CD14-positive monocyte (primary cell): Measurements from ENCODE around the gene GLI3. TPM values are rescaled to one million over a fixed set of nuclear protein-coding genes. Genes with fewer than 3 reads are reported as not detected.
A peak's percentile ranks its signal among the peaks of the same experiment; 100 is the strongest.

Experiments
- DNase-seq, 3 donors: peaks; one replicate each; pipeline ENCODE4 v3.0.0-alpha.2; 2011 to 2022
- H2AFZ ChIP-seq: 2 replicates; pipeline ENCODE4 v1.6.0; 2012; ENCODE audit warnings: mild to moderate bottlenecking, low read depth, low read length, inconsistent platforms; ENCODE audit not compliant: insufficient read depth, poor library complexity, severe bottlenecking
- H3K27ac ChIP-seq, 2 donors: 1 replicate in 1 of 2; 2 replicates in 1 of 2; pipeline ENCODE4 v1.5.1; 2012 to 2013; ENCODE audit warnings: low read length in 2 of 2, control low read depth in 1 of 2, inconsistent platforms in 1 of 2, low read depth in 1 of 2, mild to moderate bottlenecking in 1 of 2
- H3K27me3 ChIP-seq, 2 donors: one replicate each; pipeline versions ENCODE4 v1.6.0 to v1.6.1; 2011 to 2013; ENCODE audit warnings: low read length in 2 of 2; ENCODE audit not compliant: control insufficient read depth in 2 of 2, insufficient read depth in 2 of 2
- H3K36me3 ChIP-seq, 2 donors: replicated peaks in 1 of 2; 1 replicate in 1 of 2; 2 replicates in 1 of 2; pipeline versions ENCODE4 v1.5.1 to v1.6.1; 2012 to 2013; ENCODE audit warnings: low read length in 2 of 2, control low read depth in 1 of 2, inconsistent platforms in 1 of 2, mild to moderate bottlenecking in 1 of 2; ENCODE audit not compliant: insufficient read depth in 2 of 2, control insufficient read depth in 1 of 2
- H3K4me1 ChIP-seq, 2 donors: 1 replicate in 1 of 2; 2 replicates in 1 of 2; pipeline versions ENCODE4 v1.5.1 to v1.6.1; 2012 to 2013; ENCODE audit warnings: low read length in 2 of 2, control low read depth in 1 of 2, inconsistent platforms in 1 of 2, mild to moderate bottlenecking in 1 of 2, moderate library complexity in 1 of 2; ENCODE audit not compliant: insufficient read depth in 2 of 2, control insufficient read depth in 1 of 2
- H3K4me2 ChIP-seq: replicated peaks from 2 replicates; pipeline ENCODE3; 2012; ENCODE audit warnings: low read length, moderate library complexity, mild to moderate bottlenecking; ENCODE audit not compliant: poor library complexity, severe bottlenecking; ENCODE audit errors: extremely low read depth
- H3K4me3 ChIP-seq, 3 experiments: fragments of 200-600 bp in 1 of 3; sonication (generic) in 1 of 3; replicated peaks in 1 of 3; 1 replicate in 2 of 3; 2 replicates in 1 of 3; pipeline ENCODE4 v1.5.1; 2011 to 2013; ENCODE audit warnings: low read length in 3 of 3, mild to moderate bottlenecking in 3 of 3, control low read depth in 2 of 3, low read depth in 2 of 3, inconsistent platforms in 1 of 3, moderate library complexity in 1 of 3
- H3K79me2 ChIP-seq: 2 replicates; pipeline ENCODE4 v1.6.0; 2012; ENCODE audit warnings: mild to moderate bottlenecking, control low read depth, inconsistent platforms, low read length, moderate library complexity; ENCODE audit not compliant: insufficient read depth
- H3K9ac ChIP-seq: 2 replicates; pipeline ENCODE4 v1.6.0; 2017; ENCODE audit warnings: low read length, mild to moderate bottlenecking; ENCODE audit not compliant: insufficient read depth, poor library complexity, severe bottlenecking
- H3K9me3 ChIP-seq, 2 donors: replicated peaks in 1 of 2; 1 replicate in 1 of 2; 2 replicates in 1 of 2; pipeline versions ENCODE4 v1.5.1 to v1.6.1; 2012 to 2013; ENCODE audit warnings: low read length in 2 of 2, control low read depth in 1 of 2; ENCODE audit not compliant: control insufficient read depth in 1 of 2, insufficient read depth in 1 of 2
- H4K20me1 ChIP-seq: 2 replicates; pipeline ENCODE4 v1.6.0; 2012; ENCODE audit warnings: mild to moderate bottlenecking, low read length, control low read depth, moderate library complexity; ENCODE audit not compliant: insufficient read depth
- H3K27ac Mint-ChIP-seq, 7 donors: one replicate each; pipeline ENCODE4 v1.8.0; 2020; ENCODE audit warnings: mild to moderate bottlenecking in 7 of 7, mixed read lengths in 7 of 7, moderate library complexity in 6 of 7, inconsistent platforms in 2 of 7
- H3K27me3 Mint-ChIP-seq, 3 donors: one replicate each; pipeline ENCODE4 v1.8.0; 2021 to 2022; ENCODE audit warnings: low read depth in 3 of 3, mild to moderate bottlenecking in 3 of 3, mixed read lengths in 3 of 3, moderate library complexity in 3 of 3, inconsistent platforms in 1 of 3
- H3K36me3 Mint-ChIP-seq, 2 donors: one replicate each; pipeline ENCODE4 v1.8.0; 2020; ENCODE audit warnings: mixed read lengths in 2 of 2, inconsistent platforms in 1 of 2, mild to moderate bottlenecking in 1 of 2
- H3K4me1 Mint-ChIP-seq: one replicate; pipeline ENCODE4 v1.8.0; 2020; ENCODE audit warnings: mild to moderate bottlenecking, mixed read lengths
- H3K4me3 Mint-ChIP-seq, 2 donors: one replicate each; pipeline ENCODE4 v1.8.0; 2020; ENCODE audit warnings: mild to moderate bottlenecking in 2 of 2, mixed read lengths in 2 of 2, moderate library complexity in 1 of 2
- H3K9me3 Mint-ChIP-seq, 7 donors: one replicate each; pipeline ENCODE4 v1.8.0; 2020 to 2022; ENCODE audit warnings: mixed read lengths in 7 of 7, mild to moderate bottlenecking in 6 of 7, moderate library complexity in 6 of 7, inconsistent platforms in 2 of 7
- WGBS: methylation state at CpG from one replicate; pipeline ENCODE4 v1.1.5; 2013; ENCODE audit warnings: missing lambda C conversion rate; ENCODE audit not compliant: insufficient coverage; 5-methylcytosine and 5-hydroxymethylcytosine counted together
- intact Hi-C, 2 donors: fragments of 100-400 bp; cut with micrococcal nuclease; formaldehyde crosslinking; loops; one replicate each; pipeline versions ENCODE4 v1.15.0 to v1.15.1; 2023
- polyA plus RNA-seq, 3 donors: library from polyadenylated mRNA; depleted of rRNA in 1 of 3; unstranded in 2 of 3; stranded (reverse) in 1 of 3; fragments of 300-500 nt in 2 of 3; fragments of >200 nt in 1 of 3; fragmentation: Illumina TruSeq in 2 of 3; gene quantifications; 1 replicate in 2 of 3; 2 replicates in 1 of 3; pipeline ENCODE4 v1.2.3, GENCODE V29; 2012 to 2021
- TF ChIP-seq, protein P1 (sequence below): fragments of 200-600 bp; IDR thresholded peaks from one replicate; pipeline ENCODE4 v1.8.0; 2022; ENCODE audit warnings: antibody characterized with exemption, mild to moderate bottlenecking

GLI3 gene
- polyA plus RNA-seq, 3 donors = not detected

DNA sequence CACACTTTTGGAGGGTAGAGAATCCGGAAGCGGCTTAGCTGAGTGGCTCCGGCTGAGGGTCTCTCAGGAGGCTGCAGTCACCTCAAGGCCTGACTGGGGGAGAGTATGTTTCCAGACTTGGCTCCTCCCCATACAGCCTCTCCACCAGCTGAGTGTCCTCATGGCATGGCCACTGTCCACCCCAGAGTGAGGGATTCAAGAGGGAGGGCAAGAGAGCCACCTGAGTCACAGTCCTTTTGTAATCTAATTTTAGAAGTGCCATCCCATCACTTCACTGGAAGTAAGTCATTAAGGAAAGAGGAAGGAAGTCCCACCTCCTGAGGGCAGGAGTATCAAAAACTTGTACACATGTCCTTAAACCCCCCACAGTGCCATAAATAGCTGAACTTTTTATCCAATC is 134.0 kb downstream of the GLI3 start:
- no peak overlapping the region for H3K4me2 ChIP-seq
- no peaks in the 10 kb centered on the region for H3K36me3 ChIP-seq
- Mint-ChIP-seq H3K36me3 (no peaks in the 10 kb centered on the region), H3K27me3 (peaks cover 0 to 5% (median 3%) of the 10 kb centered on the region in 3 donors), H3K27ac (peak overlapping the region in 1 of 7 donors; percentile 33), H3K4me1 (peaks cover 11% of the 10 kb centered on the region), H3K9me3 (no peaks in the 10 kb centered on the region), H3K4me3 (no peak overlapping the region)
- intact Hi-C loops = no loop called here
- no peaks in the 10 kb centered on the region for H3K27me3 ChIP-seq
- no peak overlapping the region for H3K9ac ChIP-seq
- no CpG with 5 or more reads among the region's 3 CpGs for WGBS
- no peak for DNase-seq
- no peak overlapping the region for H3K27ac ChIP-seq
- H3K4me3 ChIP-seq = no peak overlapping the region
- TF ChIP-seq, protein P1, sequence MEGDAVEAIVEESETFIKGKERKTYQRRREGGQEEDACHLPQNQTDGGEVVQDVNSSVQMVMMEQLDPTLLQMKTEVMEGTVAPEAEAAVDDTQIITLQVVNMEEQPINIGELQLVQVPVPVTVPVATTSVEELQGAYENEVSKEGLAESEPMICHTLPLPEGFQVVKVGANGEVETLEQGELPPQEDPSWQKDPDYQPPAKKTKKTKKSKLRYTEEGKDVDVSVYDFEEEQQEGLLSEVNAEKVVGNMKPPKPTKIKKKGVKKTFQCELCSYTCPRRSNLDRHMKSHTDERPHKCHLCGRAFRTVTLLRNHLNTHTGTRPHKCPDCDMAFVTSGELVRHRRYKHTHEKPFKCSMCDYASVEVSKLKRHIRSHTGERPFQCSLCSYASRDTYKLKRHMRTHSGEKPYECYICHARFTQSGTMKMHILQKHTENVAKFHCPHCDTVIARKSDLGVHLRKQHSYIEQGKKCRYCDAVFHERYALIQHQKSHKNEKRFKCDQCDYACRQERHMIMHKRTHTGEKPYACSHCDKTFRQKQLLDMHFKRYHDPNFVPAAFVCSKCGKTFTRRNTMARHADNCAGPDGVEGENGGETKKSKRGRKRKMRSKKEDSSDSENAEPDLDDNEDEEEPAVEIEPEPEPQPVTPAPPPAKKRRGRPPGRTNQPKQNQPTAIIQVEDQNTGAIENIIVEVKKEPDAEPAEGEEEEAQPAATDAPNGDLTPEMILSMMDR = no peak
- H3K4me1 ChIP-seq = peaks cover 1 to 5% of the 10 kb centered on the region in 2 donors
- no peak overlapping the region for H2AFZ ChIP-seq
- H3K9me3 ChIP-seq = no peaks in the 10 kb centered on the region
- no peaks in the 10 kb centered on the region for H3K79me2 ChIP-seq
- H4K20me1 ChIP-seq = no peaks in the 10 kb centered on the region

GRCh38 chr7:42102301-42102700 is 134.7 kb downstream of the GLI3 start:
- Mint-ChIP-seq H3K27ac (no peak overlapping the region), H3K4me3 (no peak overlapping the region), H3K27me3 (peaks cover 0 to 3% (median under 1%) of the 10 kb centered on the region in 3 donors), H3K36me3 (no peaks in the 10 kb centered on the region), H3K4me1 (peaks cover 17% of the 10 kb centered on the region), H3K9me3 (no peaks in the 10 kb centered on the region)
- WGBS = 80% methylated on average over 4 of the region's 4 CpGs
- Histone ChIP-seq H3K9me3 (no peaks in the 10 kb centered on the region), H3K27me3 (no peaks in the 10 kb centered on the region), H3K36me3 (no peaks in the 10 kb centered on the region), H3K27ac (no peak overlapping the region), H3K4me1 (peaks cover 8 to 13% of the 10 kb centered on the region in 2 donors), H3K4me2 (no peak overlapping the region), H3K9ac (no peak overlapping the region), H3K4me3 (no peak overlapping the region), H3K79me2 (no peaks in the 10 kb centered on the region), H2AFZ (no peak overlapping the region), H4K20me1 (no peaks in the 10 kb centered on the region)
- TF ChIP-seq, protein P1 = no peak
- no peak for DNase-seq
- intact Hi-C loops = no loop called here
